Stimulated activated CD4-positive, alpha-beta T cell treated with anti-CD3 and anti-CD28 coated beads, Interleukin-1b, Interleukin-23, amount 100 ng/mL, for 1 hour (primary cell): Measurements from ENCODE around the gene POLH.
A peak's percentile ranks its signal among the peaks of the same experiment; 100 is the strongest.

Experiments
- DNase-seq, 2 donors: peaks; one replicate each; pipeline ENCODE4 v3.0.0-alpha.2; 2020; ENCODE audit warnings: low read depth in 2 of 2

The POLH gene

DNA sequence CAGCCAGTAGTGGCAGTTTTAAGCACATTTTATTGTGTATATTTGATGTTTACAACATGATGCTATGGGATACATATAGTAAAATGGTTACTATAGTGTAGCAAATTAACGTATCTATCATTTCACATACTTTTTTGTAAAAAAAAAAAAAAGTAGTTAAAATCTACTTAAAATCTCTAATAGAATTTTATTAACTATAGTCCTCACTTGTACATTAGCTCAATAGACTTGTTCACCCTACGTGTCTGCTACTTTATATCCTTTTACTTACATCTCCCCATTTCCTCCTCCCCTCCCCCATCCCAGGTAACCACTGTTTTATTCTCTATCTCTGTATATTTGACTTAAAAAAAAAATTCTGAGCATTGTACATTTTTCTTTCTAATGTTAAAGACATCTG, 30.0 kb downstream of the POLH start:
- no peak for DNase-seq

DNA sequence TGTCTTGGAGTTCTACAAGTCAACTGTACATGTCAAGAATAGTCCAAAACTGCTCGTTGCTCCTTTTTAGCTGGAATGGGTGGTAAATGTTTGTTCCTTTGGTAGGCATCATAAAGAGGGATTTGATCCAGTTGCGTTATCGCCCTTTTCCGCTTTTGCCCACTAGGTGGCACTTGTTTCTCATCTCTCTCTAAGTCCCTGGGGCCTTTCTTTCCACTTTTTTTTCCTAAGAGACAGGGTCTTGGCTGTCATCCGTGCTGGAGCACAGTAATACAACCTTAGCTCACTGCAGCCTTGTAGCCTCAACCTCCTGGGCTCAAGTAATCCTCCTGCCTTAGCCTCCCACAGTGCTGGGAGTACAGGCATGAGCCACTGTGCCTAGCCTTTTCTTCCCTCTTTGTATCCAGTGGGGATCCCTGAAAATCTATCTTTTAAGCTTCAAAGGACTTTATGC, 32.4 kb downstream of the POLH start:
- DNase-seq: peak in 1 of 2 donors; percentile 39

DNA sequence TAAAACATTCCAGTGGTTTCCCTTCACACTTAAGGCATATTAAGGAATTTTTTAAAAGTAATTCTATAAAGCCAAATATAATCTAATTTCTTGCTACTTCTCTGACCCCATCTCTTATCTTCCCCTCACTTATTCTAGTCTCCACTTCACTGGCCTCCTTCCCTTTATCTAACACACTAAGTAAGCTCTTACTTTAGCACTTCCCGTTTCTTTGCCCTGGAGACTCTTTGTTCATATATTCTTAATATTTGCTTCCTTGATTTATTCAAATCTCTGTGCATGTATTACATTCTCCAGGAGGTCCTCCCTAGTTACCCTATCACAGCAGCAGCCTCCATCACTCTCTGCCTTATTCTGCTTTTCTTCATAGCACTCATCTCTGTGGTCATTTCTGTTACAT, 32.8 kb downstream of the POLH start:
- no peak for DNase-seq

DNA sequence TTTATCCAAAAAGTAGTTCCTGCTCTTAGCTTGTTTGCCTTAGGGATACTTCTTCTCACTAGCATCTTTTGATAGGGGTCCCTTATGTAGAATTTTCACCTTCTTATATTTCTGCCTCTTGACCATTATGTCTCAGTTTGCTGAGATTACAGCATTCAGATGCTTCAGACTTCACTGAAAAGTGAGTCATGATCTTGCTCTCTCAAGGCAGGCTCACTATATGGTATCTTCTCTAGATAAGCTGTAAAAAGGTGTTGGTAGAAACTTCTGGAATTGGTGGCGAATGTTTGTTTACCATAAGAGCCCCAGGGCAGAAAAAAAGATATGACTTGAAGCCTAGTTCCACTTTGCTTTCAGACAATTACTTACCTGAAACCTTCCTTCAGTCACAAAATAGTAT, 33.4 kb downstream of the POLH start:
- no peak for DNase-seq

DNA sequence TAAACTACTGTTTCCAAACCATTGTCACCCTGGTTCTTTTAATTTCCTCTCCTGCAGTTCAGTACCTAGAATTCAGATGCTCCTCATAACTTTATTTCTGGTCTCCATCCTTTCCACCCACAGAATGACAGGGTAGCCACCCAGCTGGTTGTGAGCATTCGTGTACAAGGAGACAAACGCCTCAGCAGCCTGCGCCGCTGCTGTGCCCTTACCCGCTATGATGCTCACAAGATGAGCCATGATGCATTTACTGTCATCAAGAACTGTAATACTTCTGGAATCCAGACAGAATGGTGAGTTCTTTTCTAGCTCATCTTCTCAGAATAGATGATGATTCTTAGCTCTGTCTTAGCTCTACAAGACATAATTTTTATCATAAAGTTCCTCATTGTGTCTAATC, 34.4 kb downstream of the POLH start:
- DNase-seq: no peak

DNA sequence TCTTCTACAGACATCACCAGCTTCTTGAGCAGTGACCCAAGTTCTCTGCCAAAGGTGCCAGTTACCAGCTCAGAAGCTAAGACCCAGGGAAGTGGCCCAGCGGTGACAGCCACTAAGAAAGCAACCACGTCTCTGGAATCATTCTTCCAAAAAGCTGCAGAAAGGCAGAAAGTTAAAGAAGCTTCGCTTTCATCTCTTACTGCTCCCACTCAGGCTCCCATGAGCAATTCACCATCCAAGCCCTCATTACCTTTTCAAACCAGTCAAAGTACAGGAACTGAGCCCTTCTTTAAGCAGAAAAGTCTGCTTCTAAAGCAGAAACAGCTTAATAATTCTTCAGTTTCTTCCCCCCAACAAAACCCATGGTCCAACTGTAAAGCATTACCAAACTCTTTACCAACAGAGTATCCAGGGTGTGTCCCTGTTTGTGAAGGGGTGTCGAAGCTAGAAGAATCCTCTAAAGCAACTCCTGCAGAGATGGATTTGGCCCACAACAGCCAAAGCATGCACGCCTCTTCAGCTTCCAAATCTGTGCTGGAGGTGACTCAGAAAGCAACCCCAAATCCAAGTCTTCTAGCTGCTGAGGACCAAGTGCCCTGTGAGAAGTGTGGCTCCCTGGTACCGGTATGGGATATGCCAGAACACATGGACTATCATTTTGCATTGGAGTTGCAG, 37.9 kb downstream of the POLH start:
- DNase-seq: no peak

DNA sequence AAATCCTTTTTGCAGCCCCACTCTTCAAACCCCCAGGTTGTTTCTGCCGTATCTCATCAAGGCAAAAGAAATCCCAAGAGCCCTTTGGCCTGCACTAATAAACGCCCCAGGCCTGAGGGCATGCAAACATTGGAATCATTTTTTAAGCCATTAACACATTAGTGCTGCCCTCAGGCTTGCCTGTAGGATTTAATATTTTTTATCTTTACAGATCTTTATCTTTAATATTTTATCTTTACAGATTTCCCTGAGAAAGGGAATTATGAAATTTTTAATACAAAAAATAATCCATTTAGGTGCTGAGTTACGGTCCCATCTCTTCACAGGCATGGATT, 38.4 kb downstream of the POLH start:
- DNase-seq: no peak

DNA sequence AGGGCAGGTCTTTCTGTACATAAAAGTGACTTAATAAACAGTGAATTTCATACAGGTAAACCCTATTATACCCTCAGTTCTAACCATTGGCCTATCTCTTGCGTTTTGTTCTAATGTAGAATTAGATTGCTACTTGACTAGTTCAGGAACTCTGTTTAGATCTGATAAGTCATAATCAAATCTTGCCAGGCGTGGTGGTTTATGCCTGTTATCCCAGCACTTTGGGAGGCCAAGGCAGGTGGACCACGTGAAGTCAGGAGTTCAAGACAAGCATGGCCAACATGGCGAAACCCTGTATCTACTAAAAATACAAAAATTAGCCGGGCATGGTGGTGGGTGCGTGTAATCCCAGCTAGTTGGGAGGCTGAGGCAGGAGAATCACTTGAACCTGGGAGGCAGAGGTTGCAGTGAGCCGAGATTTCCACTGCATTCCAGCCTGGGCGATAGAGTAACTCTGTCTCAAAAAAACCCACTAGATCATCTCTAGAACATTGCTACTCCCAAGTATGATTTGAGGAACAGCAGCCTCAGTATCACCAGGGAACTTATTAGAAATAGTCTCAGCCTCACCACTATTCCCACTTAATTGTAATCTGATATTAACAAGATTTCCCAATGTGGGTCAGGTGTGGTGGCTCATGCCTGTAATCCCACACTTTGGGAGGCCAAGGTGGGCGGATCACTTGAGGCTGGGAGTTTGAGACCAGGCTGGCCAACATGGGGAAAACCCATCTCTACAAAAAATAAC, 40.9 kb downstream of the POLH start:
- DNase-seq: no peak

DNA sequence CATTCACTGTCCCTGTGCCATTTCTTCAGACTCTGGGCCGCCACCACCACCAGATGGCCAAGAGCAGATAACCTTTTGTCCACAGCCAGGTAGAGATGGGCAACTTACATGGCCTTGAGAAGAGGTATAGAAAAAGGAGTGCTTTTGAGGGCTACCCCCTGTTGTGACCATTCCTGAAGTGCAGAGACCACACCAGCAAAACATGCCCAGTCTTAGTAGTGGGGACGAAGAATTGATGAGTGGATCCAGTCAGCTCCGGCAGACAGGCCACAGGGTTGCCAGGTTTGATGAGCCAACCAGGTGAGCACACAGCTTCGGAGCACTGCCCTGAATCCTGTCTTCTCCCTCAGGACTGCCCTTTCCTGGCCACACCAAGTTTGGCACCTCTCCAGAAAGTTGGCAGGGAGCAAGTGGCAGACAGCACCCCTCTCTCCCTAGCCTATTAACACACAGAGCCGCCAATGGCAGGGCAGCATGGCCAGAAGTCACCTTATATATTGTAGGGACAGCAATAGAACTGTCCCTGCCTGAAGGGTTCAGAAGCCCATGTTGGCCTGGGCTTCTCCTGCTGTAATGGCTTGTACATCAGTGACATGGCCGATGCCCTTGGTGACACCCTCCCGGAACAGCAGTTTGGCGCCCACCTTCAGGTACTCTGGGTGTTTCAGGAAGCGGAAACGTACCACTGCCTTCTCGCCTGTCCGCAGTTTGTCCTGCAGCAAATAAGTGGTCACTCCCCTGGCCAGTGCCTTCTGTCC, 45.3 kb downstream of the POLH start:
- DNase-seq: no peak

DNA sequence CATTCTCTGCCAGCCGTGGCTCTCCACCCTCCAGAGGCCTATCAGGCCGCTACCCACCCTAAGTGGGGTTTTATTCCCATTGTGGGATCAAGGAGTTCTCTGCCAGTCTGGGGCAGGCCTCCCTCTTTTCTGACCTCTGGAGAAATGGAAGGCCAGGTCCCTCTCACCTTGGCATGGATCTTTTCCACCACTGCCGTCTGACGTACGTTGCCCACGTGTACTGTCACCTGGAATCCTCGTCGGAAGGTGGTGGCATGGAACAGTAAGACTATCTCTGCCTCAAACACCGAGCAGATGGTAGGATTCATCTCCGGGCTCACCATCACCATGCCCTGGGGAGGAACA, 45.8 kb downstream of the POLH start:
- DNase-seq: no peak

DNA sequence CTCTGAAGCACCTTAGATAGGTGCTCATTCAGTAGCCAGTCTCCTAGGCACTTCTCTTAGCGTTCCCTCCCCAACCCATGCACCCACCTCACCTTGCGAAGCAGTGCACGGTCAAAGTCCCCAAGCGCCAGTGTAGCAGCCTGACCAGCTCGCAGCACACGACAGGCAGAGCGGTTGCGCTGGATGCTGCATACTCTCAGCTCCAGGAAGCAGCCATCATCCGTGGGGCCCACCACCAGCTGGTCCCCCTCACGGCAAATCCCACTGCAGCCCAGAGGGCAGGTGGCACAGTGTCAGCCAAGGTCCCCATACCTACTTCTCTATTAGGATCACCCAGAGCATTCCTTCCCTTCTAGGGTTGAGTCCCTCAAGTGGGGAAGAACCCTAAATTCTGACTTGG, 46.6 kb downstream of the POLH start:
- no peak for DNase-seq

DNA sequence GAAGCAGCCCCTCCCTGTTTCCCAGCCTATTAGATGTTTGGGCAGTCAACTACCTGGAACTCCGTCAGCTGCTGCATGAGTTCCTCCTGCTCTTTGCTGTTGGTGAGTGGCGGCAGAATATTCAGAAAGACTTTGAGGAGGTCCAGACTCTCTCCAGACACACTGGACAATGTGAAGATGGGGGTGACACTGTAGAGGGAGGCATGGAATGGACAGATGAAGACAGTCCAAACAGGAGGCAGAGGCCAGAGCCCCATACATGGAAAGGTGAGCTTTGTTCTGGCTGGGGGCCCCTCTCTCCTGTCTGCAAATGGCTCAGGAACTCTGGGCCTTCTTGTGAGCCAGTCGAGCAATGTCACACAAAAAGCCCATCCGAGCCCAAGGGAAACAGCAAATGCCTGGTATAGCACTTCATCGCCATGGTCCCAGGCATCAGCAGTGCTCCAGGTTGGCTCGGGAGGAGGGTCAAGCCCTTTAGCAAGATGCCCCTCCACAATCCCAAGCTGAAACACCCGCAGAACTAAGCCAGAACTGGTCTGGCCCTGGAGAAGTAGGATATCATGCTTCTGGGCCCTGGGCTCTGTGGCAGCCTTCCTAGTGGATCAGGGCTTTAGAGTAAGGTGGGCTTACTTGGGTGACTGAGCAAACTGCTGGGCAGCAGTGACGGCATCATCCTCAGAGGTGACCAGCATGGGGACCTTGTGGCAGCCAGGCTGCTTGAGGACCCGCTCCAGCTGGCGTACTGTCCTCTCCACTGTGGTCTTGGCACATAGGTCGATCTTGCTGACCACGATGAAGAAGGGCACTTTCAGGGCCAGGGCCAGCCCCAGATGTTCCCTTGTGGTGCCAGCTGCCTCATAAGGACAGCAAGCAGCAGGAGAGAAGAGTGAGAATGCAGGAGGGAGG, 48.1 kb downstream of the POLH start:
- DNase-seq: no peak

DNA sequence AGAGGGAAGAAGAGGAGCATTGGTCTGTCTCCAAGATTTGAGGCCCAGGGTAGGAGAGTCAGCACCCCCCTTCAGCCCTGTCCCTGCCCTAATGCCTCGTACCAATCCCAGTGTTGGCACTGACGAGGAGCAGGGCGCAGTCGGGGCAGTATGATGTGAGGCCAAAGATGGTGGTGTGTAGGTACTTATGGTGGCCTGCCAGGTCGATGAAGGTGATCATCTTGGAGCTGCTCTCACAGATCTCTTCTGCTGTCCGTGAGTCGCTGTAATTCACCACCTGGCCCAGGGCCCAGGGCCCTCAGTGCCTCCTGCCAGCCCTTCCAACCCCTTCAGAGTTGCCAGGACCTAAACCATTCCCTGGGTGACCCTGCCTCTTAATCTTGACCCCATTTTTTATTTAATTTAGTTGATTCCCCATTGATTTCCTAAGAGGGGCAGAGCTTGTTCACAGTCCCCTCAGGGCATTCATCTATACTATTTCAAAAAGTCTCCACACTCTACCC, 48.9 kb downstream of the POLH start:
- DNase-seq: no peak

DNA sequence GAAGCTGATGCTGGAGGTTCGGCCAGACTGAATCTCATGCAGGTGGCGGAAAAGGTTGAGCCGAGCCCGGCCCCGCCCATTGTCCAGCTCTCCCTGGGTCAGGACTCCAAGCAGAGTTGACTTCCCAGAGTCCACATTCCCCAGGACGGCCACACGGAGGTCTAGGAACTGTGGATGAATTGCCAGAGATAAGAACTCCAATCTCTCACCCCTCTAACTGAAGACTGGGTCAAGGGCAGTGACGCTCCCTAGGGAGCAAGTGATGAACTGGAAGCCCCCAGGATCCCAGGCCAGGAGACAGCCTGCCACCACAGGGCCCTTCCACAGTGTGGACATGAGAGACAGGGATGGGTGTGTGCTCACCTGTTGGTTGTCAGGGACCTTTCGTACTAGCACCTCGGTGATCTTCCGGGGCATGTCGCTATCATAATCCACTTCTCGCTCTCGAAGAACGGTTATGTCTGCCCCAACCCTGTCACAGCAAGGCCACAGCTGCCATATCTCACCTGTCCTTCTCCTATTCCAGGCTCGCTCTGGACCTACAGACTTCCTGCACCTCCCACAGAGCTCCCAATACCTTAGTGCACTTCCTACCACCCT, 49.5 kb downstream of the POLH start:
- DNase-seq: no peak

DNA sequence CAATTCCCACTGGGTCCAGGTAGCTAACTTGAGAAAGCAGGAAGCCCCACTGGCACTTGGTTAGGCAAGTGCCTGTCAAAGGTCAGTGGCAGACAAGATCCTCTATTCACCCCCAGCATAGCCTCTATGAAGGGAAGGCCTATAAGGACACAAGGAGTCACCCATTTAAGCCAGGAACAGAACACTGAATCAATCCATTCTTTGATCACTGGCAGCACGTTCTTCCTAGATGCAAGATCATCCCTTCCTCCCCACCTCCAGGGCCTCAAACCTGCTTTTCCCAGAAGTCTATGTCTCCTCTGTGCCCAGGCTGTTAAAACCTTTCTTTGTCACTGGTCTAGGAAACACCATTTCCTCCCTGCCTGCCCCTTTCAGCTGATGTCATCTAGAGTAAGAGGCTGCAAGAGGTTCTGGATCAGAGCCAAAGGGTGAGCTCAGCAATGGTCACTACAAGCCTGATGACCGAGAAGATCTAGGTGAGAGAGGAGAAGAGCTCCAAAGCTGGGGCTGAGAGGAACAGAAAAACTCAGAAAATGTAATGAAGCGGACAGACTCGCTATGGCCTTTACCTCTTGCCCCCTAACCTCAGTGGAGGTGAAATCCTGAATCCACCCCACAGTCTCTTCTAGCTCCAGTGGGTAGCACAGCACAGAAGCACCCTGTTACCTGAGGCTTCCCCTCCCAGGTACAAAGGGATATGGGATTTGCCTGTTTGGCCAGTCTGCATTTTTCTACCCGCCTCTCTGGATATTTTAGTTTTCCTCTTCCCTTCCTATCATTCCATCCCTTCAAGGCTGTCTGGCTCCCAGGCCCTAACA, 51.2 kb downstream of the POLH start:
- no peak for DNase-seq

DNA sequence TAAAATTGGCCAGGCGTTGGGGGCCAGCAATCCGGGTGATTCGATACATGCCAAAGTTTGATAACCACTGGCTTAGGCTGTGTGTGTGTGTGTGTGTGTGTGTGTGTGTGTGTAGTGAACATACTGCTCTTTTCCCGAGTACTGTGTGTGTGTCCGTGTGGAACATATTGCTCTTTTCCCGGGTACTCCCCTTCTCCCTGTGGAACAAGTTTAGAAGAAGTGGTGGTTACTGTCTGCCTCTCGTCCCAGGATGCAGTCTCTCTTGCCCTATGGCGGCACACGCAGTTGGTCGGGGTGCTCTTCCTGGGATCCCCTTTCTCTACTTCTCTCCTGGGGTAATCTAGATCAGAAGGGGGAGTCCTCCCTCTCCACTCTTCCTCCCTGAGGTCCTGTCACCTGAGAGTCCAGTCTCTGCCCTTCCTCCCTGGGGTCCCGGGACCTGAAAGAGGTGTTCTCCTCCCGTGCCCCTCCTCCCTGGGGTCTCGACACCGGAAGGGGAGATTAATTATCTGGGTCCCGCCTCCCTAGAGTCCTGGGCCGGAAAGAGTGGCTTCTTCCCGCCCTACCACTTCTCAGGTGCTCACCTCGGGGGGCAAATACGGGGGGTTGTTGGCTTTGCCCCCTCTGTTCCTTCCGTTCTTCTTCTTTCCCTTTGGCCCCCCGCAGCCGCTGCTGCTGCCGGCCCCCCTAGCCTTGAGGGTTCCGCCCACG, 52.6 kb downstream of the POLH start:
- peak in 1 of 2 donors; percentile 21 for DNase-seq

DNA sequence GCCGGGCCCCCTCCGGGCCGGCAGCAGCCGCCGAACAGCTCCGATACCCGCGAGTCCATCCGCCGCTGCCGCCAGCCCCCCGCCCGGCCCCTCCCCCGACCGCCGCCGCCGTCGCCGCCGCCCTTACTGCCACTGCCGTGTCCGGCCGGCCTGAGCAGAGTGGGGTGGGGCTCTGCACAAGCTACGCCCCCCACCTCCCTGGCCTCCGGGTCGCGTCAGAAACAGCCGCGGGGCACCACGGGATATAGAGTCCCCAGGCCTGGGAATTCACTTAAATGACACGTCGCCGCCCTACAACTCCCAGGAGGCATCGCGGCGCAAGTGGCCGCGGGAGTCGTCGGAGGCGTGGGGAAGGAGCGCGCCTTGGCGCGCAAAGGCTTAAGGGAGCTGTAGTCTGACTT, 53.1 kb downstream of the POLH start, which contains the start of gene GTPBP2:
Gene GTPBP2, minus strand, starts transcription at position 161 of the 401 bp plus-strand sequence. Its CDS starts 102 bp downstream, at position 59.
- DNase-seq: peak; percentile 82 to 87

DNA sequence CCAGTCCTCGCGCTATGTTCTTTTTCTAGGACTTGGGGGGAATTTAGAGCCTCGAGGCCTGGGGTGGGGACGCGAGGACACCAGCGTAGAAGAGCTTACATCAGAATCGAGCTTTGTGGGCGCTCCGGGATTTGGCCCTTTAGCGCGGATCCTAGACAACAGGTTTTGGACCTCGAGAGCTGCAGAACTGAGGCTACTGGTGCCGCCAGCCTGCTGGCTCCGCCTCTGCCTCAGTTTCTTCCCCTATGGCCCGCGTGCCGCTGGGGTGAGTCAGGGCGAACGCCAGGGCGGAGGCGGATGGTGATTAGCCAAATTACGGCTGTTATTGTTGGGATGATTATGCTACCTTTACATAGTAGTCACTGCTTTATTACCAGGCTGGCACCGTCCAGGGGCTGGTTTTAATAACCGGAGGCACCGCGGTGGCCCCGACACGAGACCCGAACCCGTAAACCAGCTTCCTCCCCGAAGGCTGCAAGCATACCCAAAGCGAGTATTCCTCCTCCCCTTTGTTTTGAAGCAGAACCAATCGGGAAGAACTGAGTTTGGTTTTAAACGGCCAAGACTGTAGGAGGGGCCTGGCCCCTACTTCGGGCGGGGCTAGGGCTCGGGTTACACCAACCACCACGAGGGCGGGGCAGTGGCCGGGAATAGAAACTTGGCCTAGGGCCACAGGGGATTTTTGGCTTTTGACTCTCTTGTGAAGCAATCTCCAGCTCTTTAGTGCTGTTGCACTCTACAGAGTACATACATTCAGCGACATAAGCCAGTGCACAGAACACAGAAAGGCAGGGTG, 53.7 kb downstream of the POLH start:
- peak; percentile 58 to 63 for DNase-seq
